ENCODE results near the gene DOCK7. TPM values are rescaled to one million over a fixed set of nuclear protein-coding genes. Genes with fewer than 3 reads are reported as not detected.
"Not testable (repeated sequence)": the region's sequence is repeated elsewhere in the genome, so short reads cannot be mapped to it uniquely, and the experiment has no call there.

Gene DOCK7
- total RNA-seq, 2 experiments from 2014 or later, result 1.6 to 2.5 TPM

DNA sequence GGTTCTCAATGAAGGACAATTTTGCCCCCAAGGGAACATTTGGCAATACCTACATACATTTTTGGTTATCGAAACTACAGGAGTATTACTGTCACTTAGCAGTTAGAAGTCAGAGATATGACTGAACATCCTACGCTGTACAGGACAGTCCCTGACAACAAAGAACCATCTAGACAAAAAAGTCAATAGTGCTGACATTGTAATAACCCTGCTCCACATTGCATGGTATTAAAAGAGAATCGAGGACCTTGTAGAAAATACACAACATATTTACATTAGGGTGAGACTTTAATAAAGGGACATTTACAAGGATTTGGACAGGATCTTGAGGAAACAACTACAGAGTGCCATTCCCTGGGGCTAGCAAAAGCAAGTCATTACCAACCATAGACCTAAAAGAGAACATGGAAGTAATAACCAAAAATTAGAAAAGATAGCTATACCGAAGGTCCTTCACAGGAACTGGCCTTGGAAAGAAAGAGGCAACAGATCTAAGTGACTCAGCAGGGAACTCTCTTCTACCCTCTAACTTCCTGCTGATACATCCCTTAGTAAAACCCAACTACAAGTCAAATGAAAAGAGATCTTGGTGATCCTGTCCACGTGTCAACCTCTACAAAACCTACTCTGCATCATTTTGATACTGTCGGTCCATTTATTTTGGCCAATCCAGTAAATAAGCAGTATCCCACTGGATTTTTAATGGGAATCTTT is 50.6 kb downstream of the DOCK7 start:
- H3K36me3 Mint-ChIP-seq (ENCODE audit: low read depth), result no peaks in the 10 kb centered on the region
- H3K27ac Mint-ChIP-seq, result no peak overlapping the region
- DNase-seq (no peak), ATAC-seq (no peak)
- ChIA-PET CTCF (no interaction called here), POLR2A (no interaction called here)
- H3K9me3 Mint-ChIP-seq (ENCODE audit: insufficient read depth), result no peaks in the 10 kb centered on the region
- no peaks in the 10 kb centered on the region for H3K27me3 Mint-ChIP-seq (ENCODE audit: low read depth)
- no peak overlapping the region for H3K4me3 Mint-ChIP-seq
- no peaks in the 10 kb centered on the region for H3K4me1 Mint-ChIP-seq (ENCODE audit: low read depth)

DNA sequence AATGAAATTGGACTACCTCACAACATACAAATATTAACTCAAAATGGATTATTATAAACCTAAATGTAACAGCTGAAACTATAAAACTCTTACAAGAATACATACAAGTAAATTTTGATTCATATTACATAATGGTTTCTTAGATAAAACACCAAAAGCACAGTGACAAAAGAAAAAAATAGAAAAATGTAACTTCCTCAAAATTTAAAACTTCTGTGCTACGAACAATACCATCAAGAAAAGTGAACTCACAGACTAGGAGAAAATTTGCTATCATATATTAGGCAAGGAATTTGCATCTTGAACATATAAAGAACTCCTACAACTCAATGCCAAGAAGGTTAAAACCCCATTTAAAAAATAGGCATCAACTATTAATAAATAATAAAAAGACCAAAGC is 59.7 kb downstream of the DOCK7 start:
- H3K27me3 Mint-ChIP-seq (ENCODE audit: low read depth), result no peaks in the 10 kb centered on the region
- H3K36me3 Mint-ChIP-seq (ENCODE audit: low read depth), result no peaks in the 10 kb centered on the region
- ATAC-seq (no peak), DNase-seq (no peak)
- H3K27ac Mint-ChIP-seq, result no peak overlapping the region
- ChIA-PET POLR2A (no interaction called here), CTCF (interaction anchor here (1.0 kb wide), 1 partner anchor 117 kb away, joined by 3 read pairs; no protein-coding TSS in a partner anchor)
- no peaks in the 10 kb centered on the region for H3K4me1 Mint-ChIP-seq (ENCODE audit: low read depth)
- no peak overlapping the region for H3K4me3 Mint-ChIP-seq
- H3K9me3 Mint-ChIP-seq (ENCODE audit: insufficient read depth), result no peaks in the 10 kb centered on the region

DNA sequence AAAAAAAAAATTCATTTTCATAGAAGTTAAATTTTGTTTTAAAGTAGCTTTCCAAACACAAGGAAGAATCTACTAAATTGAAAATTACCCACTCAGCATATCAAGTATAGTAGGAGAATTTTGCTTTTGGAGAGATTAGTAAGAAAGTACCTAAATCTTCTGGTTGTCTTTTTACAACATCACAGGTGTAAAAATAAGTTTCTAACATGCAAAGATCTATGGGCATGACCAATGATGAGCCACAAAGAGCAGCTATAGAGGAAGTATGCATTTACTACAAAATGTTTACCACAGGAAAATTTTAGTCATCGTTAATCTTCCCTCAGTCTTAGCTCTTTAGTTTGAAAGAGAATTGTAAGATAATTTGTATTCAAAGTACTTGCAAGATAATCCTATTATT is 62.8 kb downstream of the DOCK7 start:
- DNase-seq, result no peak
- Mint-ChIP-seq H3K36me3 (ENCODE audit: low read depth) (no peaks in the 10 kb centered on the region), H3K27ac (no peak overlapping the region), H3K27me3 (ENCODE audit: low read depth) (no peaks in the 10 kb centered on the region), H3K4me3 (no peak overlapping the region), H3K4me1 (ENCODE audit: low read depth) (no peaks in the 10 kb centered on the region), H3K9me3 (ENCODE audit: insufficient read depth) (no peaks in the 10 kb centered on the region)
- ChIA-PET CTCF (no interaction called here), POLR2A (no interaction called here)
- no peak for ATAC-seq

DNA sequence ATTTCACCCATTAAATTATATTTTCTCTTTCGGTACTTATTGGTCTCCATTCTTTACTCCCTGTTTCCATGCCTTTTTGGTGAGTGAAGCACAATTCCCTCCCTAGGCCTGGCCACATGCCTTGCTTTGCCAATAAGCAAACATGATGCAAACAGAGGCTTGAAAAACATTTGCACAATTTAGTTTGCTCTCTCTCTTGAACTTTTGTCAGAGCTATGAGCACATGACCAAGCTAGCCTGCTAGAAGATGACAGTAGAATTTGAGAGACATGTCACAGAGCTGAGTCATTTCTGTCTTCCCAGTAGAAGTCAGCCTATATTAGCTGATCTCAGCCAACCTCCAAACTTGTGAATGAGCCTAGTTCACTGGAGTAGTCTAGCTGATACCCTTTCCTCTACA is 66.3 kb downstream of the DOCK7 start:
- no peaks in the 10 kb centered on the region for H3K36me3 Mint-ChIP-seq (ENCODE audit: low read depth)
- H3K27ac Mint-ChIP-seq, result no peak overlapping the region
- no peaks in the 10 kb centered on the region for H3K9me3 Mint-ChIP-seq (ENCODE audit: insufficient read depth)
- no peak overlapping the region for H3K4me3 Mint-ChIP-seq
- ChIA-PET CTCF (no interaction called here), POLR2A (no interaction called here)
- DNase-seq (no peak), ATAC-seq (no peak)
- H3K27me3 Mint-ChIP-seq (ENCODE audit: low read depth), result no peaks in the 10 kb centered on the region
- no peaks in the 10 kb centered on the region for H3K4me1 Mint-ChIP-seq (ENCODE audit: low read depth)

DNA sequence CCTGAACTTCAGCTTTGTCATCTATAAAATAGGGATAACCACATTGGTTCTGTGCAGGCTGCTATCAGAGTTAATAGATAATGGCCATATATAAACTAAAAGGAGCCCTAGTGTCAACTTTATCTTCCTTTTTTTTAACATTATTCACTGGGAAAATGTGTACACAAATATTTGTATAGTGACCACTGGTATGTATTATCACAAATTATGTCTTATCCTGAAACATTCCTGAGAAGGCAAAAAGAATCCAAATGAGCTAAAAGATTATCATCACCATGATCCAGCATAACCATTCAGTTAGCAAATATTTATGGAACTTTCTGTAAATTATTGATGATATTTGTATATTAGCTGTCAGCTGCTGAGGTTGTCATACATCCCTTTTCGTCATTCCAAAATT is 74.3 kb downstream of the DOCK7 start:
- ATAC-seq (no peak), DNase-seq (no peak)
- H3K27me3 Mint-ChIP-seq (ENCODE audit: low read depth), result no peaks in the 10 kb centered on the region
- no peaks in the 10 kb centered on the region for H3K9me3 Mint-ChIP-seq (ENCODE audit: insufficient read depth)
- CTCF ChIA-PET, result interaction anchor here (0.6 kb wide), 1 partner anchor 268 kb away, joined by 3 read pairs; no protein-coding TSS in a partner anchor
- H3K4me3 Mint-ChIP-seq, result no peak overlapping the region
- H3K27ac Mint-ChIP-seq, result no peak overlapping the region
- no peaks in the 10 kb centered on the region for H3K36me3 Mint-ChIP-seq (ENCODE audit: low read depth)
- POLR2A ChIA-PET, result no interaction called here
- H3K4me1 Mint-ChIP-seq (ENCODE audit: low read depth), result no peaks in the 10 kb centered on the region

DNA sequence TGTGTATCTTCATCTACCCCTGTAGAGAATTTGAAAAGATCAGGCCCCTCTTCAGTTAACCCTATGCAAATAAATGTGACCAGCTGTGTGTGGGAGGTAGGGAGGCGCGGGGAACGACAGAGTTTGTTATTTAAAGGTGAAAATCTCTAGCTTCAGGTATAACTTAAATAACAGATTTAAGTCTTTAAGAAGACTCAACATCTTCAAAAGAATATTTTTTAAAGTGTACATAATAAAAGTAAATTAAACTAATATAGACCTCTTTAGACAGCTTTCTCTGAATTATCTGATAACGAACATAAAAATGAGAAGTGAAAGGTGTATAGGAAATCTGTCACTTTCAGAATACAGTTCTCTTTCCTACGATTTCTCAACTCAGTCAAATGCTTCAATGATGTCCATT is 74.9 kb downstream of the DOCK7 start:
- ATAC-seq, result no peak
- Mint-ChIP-seq H3K27me3 (ENCODE audit: low read depth) (no peaks in the 10 kb centered on the region), H3K36me3 (ENCODE audit: low read depth) (no peaks in the 10 kb centered on the region), H3K27ac (no peak overlapping the region), H3K9me3 (ENCODE audit: insufficient read depth) (no peaks in the 10 kb centered on the region), H3K4me3 (no peak overlapping the region), H3K4me1 (ENCODE audit: low read depth) (no peaks in the 10 kb centered on the region)
- POLR2A ChIA-PET, result no interaction called here
- no peak for DNase-seq
- CTCF ChIA-PET, result no interaction called here

DNA sequence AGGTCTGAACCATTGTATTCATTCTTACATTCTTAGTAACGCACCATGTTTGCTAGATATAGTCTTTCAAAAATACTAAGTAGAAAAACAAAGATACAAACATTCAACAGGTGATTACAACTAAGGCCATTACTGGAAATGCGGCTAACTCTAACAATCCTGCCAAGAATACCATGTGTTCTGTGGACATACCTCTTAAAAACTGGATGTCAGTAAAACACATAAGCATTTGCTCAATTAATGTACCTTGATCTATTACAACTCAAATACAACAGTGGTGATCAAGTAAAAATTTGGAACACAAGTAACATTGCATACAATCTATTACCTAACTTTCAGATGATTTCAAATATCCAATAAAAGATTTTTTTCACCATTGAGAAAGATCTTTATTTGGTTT is 75.4 kb downstream of the DOCK7 start:
- Mint-ChIP-seq H3K36me3 (ENCODE audit: low read depth) (no peaks in the 10 kb centered on the region), H3K9me3 (ENCODE audit: insufficient read depth) (no peaks in the 10 kb centered on the region), H3K4me1 (ENCODE audit: low read depth) (no peaks in the 10 kb centered on the region), H3K4me3 (no peak overlapping the region), H3K27me3 (ENCODE audit: low read depth) (no peaks in the 10 kb centered on the region), H3K27ac (no peak overlapping the region)
- ATAC-seq (no peak), DNase-seq (no peak)
- ChIA-PET CTCF (no interaction called here), POLR2A (no interaction called here)

DNA sequence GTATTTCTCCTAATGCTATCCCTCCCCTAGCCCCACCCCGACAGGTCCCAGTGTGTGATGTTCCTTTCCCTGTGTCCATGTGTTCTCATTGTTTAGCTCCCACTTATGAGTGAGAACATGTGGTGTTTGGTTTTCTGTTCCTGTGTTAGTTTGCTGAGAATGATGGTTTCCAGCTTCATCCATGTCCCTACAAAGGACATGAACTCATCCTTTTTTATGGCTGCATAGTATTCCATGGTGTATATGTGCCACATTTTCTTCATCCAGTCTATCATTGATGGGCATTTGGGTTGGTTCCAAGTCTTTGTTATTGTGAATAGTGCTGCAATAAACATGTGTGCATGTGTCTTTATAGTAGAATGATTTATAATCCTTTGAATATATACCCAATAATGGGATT is 77.6 kb downstream of the DOCK7 start:
- H3K27ac Mint-ChIP-seq; H3K4me1 Mint-ChIP-seq (ENCODE audit: low read depth); H3K36me3 Mint-ChIP-seq (ENCODE audit: low read depth); H3K27me3 Mint-ChIP-seq (ENCODE audit: low read depth); CTCF ChIA-PET; ATAC-seq; H3K4me3 Mint-ChIP-seq; DNase-seq; POLR2A ChIA-PET; H3K9me3 Mint-ChIP-seq (ENCODE audit: insufficient read depth): not testable (repeated sequence)

DNA sequence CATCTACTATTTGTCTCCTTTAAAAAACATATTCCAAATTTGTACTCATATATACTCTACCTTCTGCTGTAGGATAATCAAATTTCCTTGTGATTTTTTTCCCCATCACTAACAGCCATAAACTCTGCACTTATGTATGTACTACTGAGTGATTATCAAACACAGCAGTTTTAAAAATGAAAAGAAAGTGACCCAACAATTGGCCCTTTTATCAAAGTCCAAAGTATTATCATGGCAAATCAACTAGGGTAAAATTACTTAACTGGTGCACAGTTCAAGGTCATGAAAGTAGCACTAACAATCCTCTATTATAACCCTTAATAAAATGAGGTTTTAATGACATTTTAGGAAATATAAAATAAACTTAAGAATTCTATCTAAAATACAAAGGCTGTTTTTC is 79.3 kb downstream of the DOCK7 start:
- no peaks in the 10 kb centered on the region for H3K4me1 Mint-ChIP-seq (ENCODE audit: low read depth)

DNA sequence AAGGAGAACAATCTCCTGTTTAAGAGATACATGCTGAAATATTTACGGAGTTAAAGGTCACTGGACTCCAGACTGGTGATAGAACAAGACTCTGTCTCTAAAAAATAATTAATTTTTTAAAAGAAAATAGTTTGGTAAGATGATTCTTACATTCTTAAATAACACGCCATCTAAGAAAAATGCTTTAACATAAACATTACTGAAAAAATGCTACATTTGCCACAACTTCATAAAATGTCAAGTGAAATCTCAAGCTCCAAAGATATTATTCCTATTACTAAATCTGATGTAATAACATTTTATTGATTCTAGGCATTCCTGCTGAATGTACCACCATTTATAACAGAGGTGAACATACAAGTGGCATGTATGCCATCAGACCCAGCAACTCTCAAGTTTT is 86.7 kb downstream of the DOCK7 start:
- CTCF ChIA-PET, result no interaction called here
- Mint-ChIP-seq H3K27ac (no peak overlapping the region), H3K36me3 (ENCODE audit: low read depth) (no peaks in the 10 kb centered on the region), H3K9me3 (ENCODE audit: insufficient read depth) (no peaks in the 10 kb centered on the region), H3K4me1 (ENCODE audit: low read depth) (no peaks in the 10 kb centered on the region), H3K27me3 (ENCODE audit: low read depth) (no peaks in the 10 kb centered on the region), H3K4me3 (no peak overlapping the region)
- DNase-seq (no peak), ATAC-seq (no peak)
- POLR2A ChIA-PET, result no interaction called here

More for the DNA sequence above, 79.3 kb downstream of the DOCK7 start:
- ChIA-PET POLR2A (no interaction called here), CTCF (no interaction called here)
- ATAC-seq (no peak), DNase-seq (no peak)
- no peaks in the 10 kb centered on the region for H3K27me3 Mint-ChIP-seq (ENCODE audit: low read depth)
- no peaks in the 10 kb centered on the region for H3K36me3 Mint-ChIP-seq (ENCODE audit: low read depth)
- no peaks in the 10 kb centered on the region for H3K9me3 Mint-ChIP-seq (ENCODE audit: insufficient read depth)
- no peak overlapping the region for H3K4me3 Mint-ChIP-seq
- H3K27ac Mint-ChIP-seq, result no peak overlapping the region

DNA sequence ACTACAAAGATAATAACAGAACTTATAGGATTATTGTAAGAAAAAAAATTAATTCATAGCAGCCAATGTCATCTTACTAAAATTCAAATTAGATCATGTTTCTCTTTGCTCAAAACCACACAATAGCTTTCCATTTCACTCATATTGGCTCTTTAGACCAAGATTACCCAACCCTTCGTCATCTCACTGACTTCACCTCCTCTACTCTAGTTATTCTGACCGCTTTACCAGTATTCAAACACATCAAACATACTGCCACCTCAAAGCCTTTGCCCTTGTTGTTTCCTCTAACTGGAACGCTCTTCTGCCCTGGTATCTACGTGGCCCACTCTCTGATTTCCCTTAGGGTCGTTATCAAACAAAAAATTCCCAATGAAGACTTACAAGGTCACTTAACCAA is 89.1 kb downstream of the DOCK7 start:
- no peak overlapping the region for H3K4me3 Mint-ChIP-seq
- H3K9me3 Mint-ChIP-seq (ENCODE audit: insufficient read depth), result no peaks in the 10 kb centered on the region
- no peaks in the 10 kb centered on the region for H3K4me1 Mint-ChIP-seq (ENCODE audit: low read depth)
- H3K36me3 Mint-ChIP-seq (ENCODE audit: low read depth), result no peaks in the 10 kb centered on the region
- no peak overlapping the region for H3K27ac Mint-ChIP-seq
- ChIA-PET POLR2A (no interaction called here), CTCF (no interaction called here)
- ATAC-seq, result no peak
- no peaks in the 10 kb centered on the region for H3K27me3 Mint-ChIP-seq (ENCODE audit: low read depth)
- DNase-seq, result no peak

DNA sequence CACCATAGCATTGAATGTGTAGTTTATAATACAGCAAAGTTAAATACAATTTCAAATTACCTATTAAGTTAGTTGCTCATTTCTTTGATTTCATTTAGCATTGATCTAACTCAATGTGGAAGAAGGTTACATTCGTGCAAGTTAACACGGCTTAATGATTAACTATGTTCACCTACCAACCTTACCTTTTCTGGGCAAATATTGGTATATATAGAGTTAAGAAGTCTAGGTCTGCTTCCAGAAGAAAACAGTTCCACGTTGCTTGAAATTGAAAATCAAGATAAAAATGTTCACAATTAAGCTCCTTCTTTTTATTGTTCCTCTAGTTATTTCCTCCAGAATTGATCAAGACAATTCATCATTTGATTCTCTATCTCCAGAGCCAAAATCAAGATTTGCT is 90.9 kb downstream of the DOCK7 start, which contains the start of gene ANGPTL3:
Gene ANGPTL3, plus strand, starts transcription at position 240 of the 400 bp plus-strand sequence. Its CDS starts 47 bp downstream, at position 287.
- CTCF ChIA-PET, result no interaction called here

DNA sequence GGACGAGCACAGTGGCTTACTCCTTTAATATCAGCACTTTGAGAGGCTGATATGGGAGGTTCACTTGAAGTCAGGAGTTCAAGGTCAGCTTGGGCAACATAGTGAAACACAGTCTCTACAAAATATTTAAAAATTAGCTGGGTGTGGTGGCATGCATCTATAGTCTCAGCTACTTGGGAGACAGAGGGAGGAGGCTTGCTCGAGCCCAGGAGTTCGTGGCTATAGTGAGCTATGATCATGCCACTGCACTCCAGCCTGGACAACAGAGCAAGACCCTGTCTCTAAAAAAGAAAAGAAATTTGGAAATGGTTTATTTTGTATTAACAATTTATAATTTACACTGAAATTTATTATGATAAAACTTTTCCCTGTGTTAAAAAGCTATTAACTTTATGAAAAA is 92.5 kb downstream of the DOCK7 start:
- CTCF ChIA-PET, result no interaction called here
- Mint-ChIP-seq H3K4me1 (ENCODE audit: low read depth) (no peaks in the 10 kb centered on the region), H3K27me3 (ENCODE audit: low read depth) (no peaks in the 10 kb centered on the region), H3K36me3 (ENCODE audit: low read depth) (no peaks in the 10 kb centered on the region), H3K9me3 (ENCODE audit: insufficient read depth) (no peaks in the 10 kb centered on the region), H3K27ac (no peak overlapping the region), H3K4me3 (no peak overlapping the region)
- POLR2A ChIA-PET, result no interaction called here
- ATAC-seq, result no peak
- DNase-seq, result no peak

More for the DNA sequence above, 90.9 kb downstream of the DOCK7 start, which contains the start of gene ANGPTL3:
- Mint-ChIP-seq H3K4me3 (no peak within 1 kb of the TSS), H3K27ac (no peak within 1 kb of the TSS), H3K27me3 (ENCODE audit: low read depth) (no peaks in the 10 kb centered on the region), H3K4me1 (ENCODE audit: low read depth) (no peaks in the 10 kb centered on the region), H3K9me3 (ENCODE audit: insufficient read depth) (no peaks in the 10 kb centered on the region), H3K36me3 (ENCODE audit: low read depth) (no peaks in the 10 kb centered on the region)
- no peak for ATAC-seq
- DNase-seq, result no peak
- POLR2A ChIA-PET, result no interaction called here
